Mesenchymal stem cell (in vitro differentiated cells and primary cell): ENCODE measurements around the gene TBCD.

ENCODE experiments used
- DNase-seq: peaks from one replicate; pipeline ENCODE4 v3.0.0-alpha.2; 2013
- H2AFZ ChIP-seq: one replicate; pipeline ENCODE4 v1.6.1; 2013; ENCODE audit warnings: low read depth, mild to moderate bottlenecking, control low read depth, inconsistent platforms, low read length, moderate library complexity
- H2AK5ac ChIP-seq: 2 replicates; pipeline ENCODE4 v1.6.1; 2013; ENCODE audit warnings: low read length, moderate library complexity, mild to moderate bottlenecking, inconsistent platforms; ENCODE audit not compliant: severe bottlenecking
- H2BK120ac ChIP-seq: one replicate; pipeline ENCODE4 v1.6.1; 2013; ENCODE audit warnings: low read depth, mild to moderate bottlenecking, inconsistent platforms, low read length, moderate library complexity
- H2BK12ac ChIP-seq, 2 experiments: one replicate each; pipeline ENCODE4 v1.6.1; 2013; ENCODE audit warnings: inconsistent platforms in 2 of 2, low read length in 2 of 2, mild to moderate bottlenecking in 2 of 2, moderate library complexity in 2 of 2, control low read depth in 1 of 2
- H2BK15ac ChIP-seq: one replicate; pipeline ENCODE4 v1.6.1; 2013; ENCODE audit warnings: mild to moderate bottlenecking, low read depth, inconsistent platforms; ENCODE audit not compliant: poor library complexity, severe bottlenecking
- H2BK5ac ChIP-seq: 2 replicates; pipeline ENCODE4 v1.6.1; 2013; ENCODE audit warnings: low read depth, mild to moderate bottlenecking, low read length, control low read depth, inconsistent platforms; ENCODE audit not compliant: poor library complexity, severe bottlenecking
- H3K14ac ChIP-seq, 2 experiments: one replicate each; pipeline ENCODE4 v1.6.1; 2013; ENCODE audit warnings: inconsistent platforms in 2 of 2, low read length in 2 of 2, control low read depth in 1 of 2, mild to moderate bottlenecking in 1 of 2, moderate library complexity in 1 of 2
- H3K18ac ChIP-seq, 2 experiments: one replicate each; pipeline ENCODE4 v1.6.1; 2013; ENCODE audit warnings: inconsistent platforms in 2 of 2, low read length in 2 of 2, control low read depth in 1 of 2, low read depth in 1 of 2, mild to moderate bottlenecking in 1 of 2
- H3K23ac ChIP-seq, 2 experiments: one replicate each; pipeline ENCODE4 v1.6.1; 2013; ENCODE audit warnings: inconsistent platforms in 2 of 2, low read length in 2 of 2, mild to moderate bottlenecking in 2 of 2, moderate library complexity in 2 of 2, control low read depth in 1 of 2
- H3K27ac ChIP-seq: 2 replicates; pipeline ENCODE4 v1.5.1; 2013; ENCODE audit warnings: mild to moderate bottlenecking, moderate library complexity, low read length, control low read depth, inconsistent platforms; ENCODE audit not compliant: poor library complexity, severe bottlenecking
- H3K27me3 ChIP-seq, 2 experiments: 2 replicates each; pipeline versions ENCODE4 v1.6.1 to v1.7.0; 2013; ENCODE audit warnings: low read length in 2 of 2, mild to moderate bottlenecking in 2 of 2, moderate library complexity in 2 of 2, control low read depth in 1 of 2, inconsistent platforms in 1 of 2; ENCODE audit not compliant: control insufficient read depth in 1 of 2, insufficient read depth in 1 of 2
- H3K36me3 ChIP-seq, 2 experiments: 2 replicates each; pipeline versions ENCODE4 v1.6.1 to v1.7.0; 2013; ENCODE audit warnings: low read length in 2 of 2, control low read depth in 1 of 2, inconsistent platforms in 1 of 2, low read depth in 1 of 2, mild to moderate bottlenecking in 1 of 2; ENCODE audit not compliant: insufficient read depth in 2 of 2, control insufficient read depth in 1 of 2
- H3K4ac ChIP-seq, 2 experiments: one replicate each; pipeline ENCODE4 v1.6.1; 2013; ENCODE audit warnings: inconsistent platforms in 2 of 2, low read length in 2 of 2, mild to moderate bottlenecking in 2 of 2, moderate library complexity in 2 of 2, control low read depth in 1 of 2, low read depth in 1 of 2
- H3K4me1 ChIP-seq: 2 replicates; pipeline ENCODE4 v1.6.1; 2013; ENCODE audit warnings: low read depth, low read length, control low read depth; ENCODE audit not compliant: control insufficient read depth, insufficient read depth
- H3K4me2 ChIP-seq: 2 replicates; pipeline ENCODE4 v1.6.1; 2013; ENCODE audit warnings: low read length, mild to moderate bottlenecking, inconsistent platforms; ENCODE audit not compliant: poor library complexity, severe bottlenecking
- H3K4me3 ChIP-seq, 2 experiments: 2 replicates each; pipeline versions ENCODE4 v1.5.1 to v1.7.0; 2013; ENCODE audit warnings: low read length in 2 of 2, mild to moderate bottlenecking in 2 of 2, control low read depth in 1 of 2, low read depth in 1 of 2; ENCODE audit not compliant: insufficient read depth in 1 of 2
- H3K79me1 ChIP-seq: replicated peaks from 2 replicates; pipeline ENCODE4 v1.6.1; 2013; ENCODE audit warnings: mild to moderate bottlenecking, control low read depth, low read length, inconsistent platforms; ENCODE audit not compliant: poor library complexity, severe bottlenecking
- H3K9ac ChIP-seq: 2 replicates; pipeline ENCODE4 v1.7.0; 2013; ENCODE audit warnings: mild to moderate bottlenecking, low read length, moderate library complexity
- H3K9me3 ChIP-seq: 2 replicates; pipeline ENCODE4 v1.7.0; 2013; ENCODE audit warnings: mild to moderate bottlenecking, low read length; ENCODE audit not compliant: control insufficient read depth
- H4K8ac ChIP-seq: one replicate; pipeline ENCODE4 v1.6.1; 2013; ENCODE audit warnings: inconsistent platforms, mild to moderate bottlenecking, low read length, moderate library complexity
- H4K91ac ChIP-seq: one replicate; pipeline ENCODE4 v1.6.1; 2013; ENCODE audit warnings: mild to moderate bottlenecking, low read length, inconsistent platforms
- WGBS: methylation state at CpG from one replicate; pipeline ENCODE4 v1.1.7; 2013; ENCODE audit warnings: mixed read lengths; 5-methylcytosine and 5-hydroxymethylcytosine counted together

TBCD gene

GRCh38 chr17:82709676-82710498 is 42.0 kb upstream of the TBCD start:
- no peaks in the 10 kb centered on the region for H3K79me1 ChIP-seq
- H3K14ac ChIP-seq, result no peak overlapping the region
- no peak for DNase-seq
- no peak overlapping the region for H3K27ac ChIP-seq
- H3K36me3 ChIP-seq, result no peaks in the 10 kb centered on the region
- H3K9me3 ChIP-seq, result no peaks in the 10 kb centered on the region
- no peak overlapping the region for H3K23ac ChIP-seq
- no peak overlapping the region for H2BK12ac ChIP-seq
- WGBS, result 92% methylated on average over 25 of the region's 25 CpGs
- H2AFZ ChIP-seq, result no peak overlapping the region
- H4K91ac ChIP-seq, result peak overlapping the region; percentile 36
- H3K18ac ChIP-seq, result no peak overlapping the region
- H3K27me3 ChIP-seq, result peaks cover 0 to 19% of the 10 kb centered on the region in 2 experiments
- H2BK120ac ChIP-seq, result no peak overlapping the region
- no peak overlapping the region for H3K4me2 ChIP-seq
- no peak overlapping the region for H2AK5ac ChIP-seq
- H3K4me1 ChIP-seq, result peaks cover 4% of the 10 kb centered on the region
- H2BK15ac ChIP-seq, result no peak overlapping the region
- no peak overlapping the region for H3K4me3 ChIP-seq
- no peak overlapping the region for H2BK5ac ChIP-seq
- H3K4ac ChIP-seq, result no peak overlapping the region
- H4K8ac ChIP-seq, result no peak overlapping the region
- H3K9ac ChIP-seq, result no peak overlapping the region

- Histone ChIP-seq H3K9me3 (no peaks in the 10 kb centered on the region), H3K36me3 (no peaks in the 10 kb centered on the region), H2AK5ac (no peak overlapping the region), H4K91ac (no peak overlapping the region), H2BK12ac (no peak overlapping the region), H3K79me1 (no peaks in the 10 kb centered on the region), H2BK120ac (no peak overlapping the region), H3K4me2 (no peak overlapping the region), H2BK5ac (no peak overlapping the region), H3K4ac (no peak overlapping the region), H3K4me1 (peaks cover 4% of the 10 kb centered on the region), H3K23ac (no peak overlapping the region), H2BK15ac (no peak overlapping the region), H4K8ac (no peak overlapping the region), H2AFZ (no peak overlapping the region), H3K18ac (no peak overlapping the region), H3K14ac (no peak overlapping the region), H3K9ac (no peak overlapping the region), H3K27ac (no peak overlapping the region), H3K27me3 (peaks cover 0 to 17% of the 10 kb centered on the region in 2 experiments), H3K4me3 (no peak overlapping the region)
- 87% methylated on average over 29 of the region's 29 CpGs for WGBS
- DNase-seq, result no peak
Observed at GRCh38 chr17:82710499-82711232, 41.2 kb upstream of the TBCD start.

GRCh38 chr17:82713071-82713723 is 38.7 kb upstream of the TBCD start:
- Histone ChIP-seq H3K4me1 (peaks cover 14% of the 10 kb centered on the region), H4K8ac (no peak overlapping the region), H2AFZ (no peak overlapping the region), H2BK15ac (no peak overlapping the region), H2BK120ac (no peak overlapping the region), H2BK5ac (no peak overlapping the region), H2AK5ac (no peak overlapping the region), H2BK12ac (no peak overlapping the region), H3K4me3 (no peak overlapping the region), H4K91ac (no peak overlapping the region), H3K9ac (no peak overlapping the region), H3K27ac (no peak overlapping the region), H3K4ac (no peak overlapping the region), H3K36me3 (no peaks in the 10 kb centered on the region), H3K18ac (no peak overlapping the region), H3K23ac (no peak overlapping the region), H3K14ac (no peak overlapping the region), H3K27me3 (peaks cover 0 to 12% of the 10 kb centered on the region in 2 experiments), H3K9me3 (no peaks in the 10 kb centered on the region), H3K4me2 (no peak overlapping the region), H3K79me1 (peaks cover 11% of the 10 kb centered on the region)
- 89% methylated on average over 35 of the region's 35 CpGs for WGBS
- no peak for DNase-seq
